ENCODE measurements around the gene HOXA6.

GRCh38 chr7:27166531-27167505, 19.2 kb upstream of the HOXA6 start:
- no peak for TF ChIP-seq CTCF (IDR thresholded peaks at IDR 0.05)
- TF ChIP-seq POLR2A (IDR thresholded peaks at IDR 0.05), result no peak

All from heart left ventricle (tissue), 13 donors.